ENCODE data around the gene SYT11.

DNA sequence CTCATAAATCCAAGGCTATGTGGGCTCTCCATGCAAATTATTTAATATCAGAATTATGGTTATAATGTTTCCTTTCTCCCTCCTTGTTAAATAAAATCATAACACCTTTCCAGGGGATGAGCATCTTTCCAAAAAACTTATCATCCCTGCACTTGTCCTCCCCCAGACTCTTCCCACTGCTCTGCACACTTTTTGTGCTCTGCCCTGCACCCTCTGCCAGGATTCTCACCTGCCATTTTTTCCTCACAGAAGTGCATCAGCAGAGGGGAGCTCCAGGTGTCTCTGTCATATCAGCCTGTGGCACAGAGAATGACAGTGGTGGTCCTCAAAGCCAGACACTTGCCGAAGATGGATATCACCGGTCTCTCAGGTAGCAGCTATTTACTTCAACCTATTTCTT, 20.9 kb downstream of the SYT11 start:
- TF ChIP-seq POLR2AphosphoS5 (IDR thresholded peaks at IDR 0.05; ENCODE audit: low read depth, low read length) (no peak), POLR2A (IDR thresholded peaks at IDR 0.05; ENCODE audit: low read depth, low read length) (no peak)

All from GM12892 (cell line).